ENCODE measurements around the gene STOML3.

STOML3 gene

GRCh38 chr13:38957794-38958592, 32.6 kb downstream of the STOML3 start:
- Mint-ChIP-seq H3K27me3 (peaks cover 2% of the 10 kb centered on the region), H3K27ac (no peak overlapping the region), H3K36me3 (ENCODE audit: low read depth) (no peaks in the 10 kb centered on the region)

GRCh38 chr13:38954844-38955243, 35.8 kb downstream of the STOML3 start:
- H3K36me3 Mint-ChIP-seq (ENCODE audit: low read depth), result no peaks in the 10 kb centered on the region
- H3K9me3 Mint-ChIP-seq, result no peaks in the 10 kb centered on the region
- H3K27me3 Mint-ChIP-seq, result peaks cover 8% of the 10 kb centered on the region
- no peak overlapping the region for H3K27ac Mint-ChIP-seq
- no peak overlapping the region for H3K4me3 Mint-ChIP-seq
- peaks cover 6% of the 10 kb centered on the region for H3K4me1 Mint-ChIP-seq (ENCODE audit: low read depth)

More at GRCh38 chr13:38957794-38958592, 32.6 kb downstream of the STOML3 start:
- Mint-ChIP-seq H3K4me3 (no peak overlapping the region), H3K4me1 (ENCODE audit: low read depth) (no peaks in the 10 kb centered on the region), H3K9me3 (no peaks in the 10 kb centered on the region)

- Mint-ChIP-seq H3K4me3 (no peak overlapping the region), H3K27ac (no peak overlapping the region), H3K4me1 (ENCODE audit: low read depth) (peaks cover 6% of the 10 kb centered on the region), H3K36me3 (ENCODE audit: low read depth) (no peaks in the 10 kb centered on the region), H3K27me3 (peaks cover 8% of the 10 kb centered on the region), H3K9me3 (no peaks in the 10 kb centered on the region)
Observed at GRCh38 chr13:38954291-38954690, 36.3 kb downstream of the STOML3 start.

- no peaks in the 10 kb centered on the region for H3K36me3 Mint-ChIP-seq (ENCODE audit: low read depth)
- no peak overlapping the region for H3K27ac Mint-ChIP-seq
- no peaks in the 10 kb centered on the region for H3K9me3 Mint-ChIP-seq
- H3K4me1 Mint-ChIP-seq (ENCODE audit: low read depth), result peaks cover 6% of the 10 kb centered on the region
- H3K27me3 Mint-ChIP-seq, result peaks cover 8% of the 10 kb centered on the region
- H3K4me3 Mint-ChIP-seq, result no peak overlapping the region
Observed at GRCh38 chr13:38952827-38953226, 37.8 kb downstream of the STOML3 start.

DNA sequence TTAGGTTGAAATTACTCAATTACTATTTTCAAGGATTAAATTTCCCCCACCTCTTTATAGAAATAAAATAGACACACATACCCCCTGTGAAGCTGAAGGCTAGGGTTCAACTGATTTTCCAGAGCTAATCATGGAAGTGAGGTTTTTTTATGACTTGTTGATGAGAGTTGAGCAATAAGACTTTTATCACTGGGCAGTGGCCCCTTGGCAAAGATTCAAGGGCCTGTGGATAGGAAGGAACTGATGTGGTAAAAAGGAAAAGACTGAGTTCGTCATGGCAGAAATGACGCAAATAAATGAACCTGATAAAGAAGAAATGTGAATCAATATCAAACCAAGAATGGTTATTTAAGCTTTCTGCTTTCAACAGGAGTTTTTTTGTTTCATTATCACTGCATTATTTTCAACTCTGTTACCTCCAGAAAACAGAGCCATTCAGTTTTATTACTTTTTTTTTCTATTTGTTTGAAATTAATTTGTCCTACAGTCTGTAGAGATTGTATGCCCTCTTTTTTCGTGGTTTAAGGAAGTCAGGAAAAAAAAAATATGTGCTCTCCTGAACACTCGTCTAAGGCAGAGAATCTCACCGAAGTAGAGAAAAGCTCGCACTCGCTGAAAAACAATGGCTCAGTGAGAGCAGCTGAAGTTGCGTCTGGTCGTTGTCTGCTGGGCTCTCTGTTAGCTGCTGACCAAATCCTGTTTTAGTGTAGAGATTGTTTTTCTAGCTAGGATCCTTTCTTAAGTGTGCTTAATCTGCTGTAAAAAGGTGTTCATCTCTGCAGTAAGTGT, 38.9 kb downstream of the STOML3 start:
- no peaks in the 10 kb centered on the region for H3K9me3 Mint-ChIP-seq
- no peaks in the 10 kb centered on the region for H3K36me3 Mint-ChIP-seq (ENCODE audit: low read depth)
- no peak overlapping the region for H3K4me3 Mint-ChIP-seq
- H3K27ac Mint-ChIP-seq, result peak overlapping the region; percentile 37
- H3K27me3 Mint-ChIP-seq, result peaks cover 8% of the 10 kb centered on the region
- peaks cover 6% of the 10 kb centered on the region for H3K4me1 Mint-ChIP-seq (ENCODE audit: low read depth)

DNA sequence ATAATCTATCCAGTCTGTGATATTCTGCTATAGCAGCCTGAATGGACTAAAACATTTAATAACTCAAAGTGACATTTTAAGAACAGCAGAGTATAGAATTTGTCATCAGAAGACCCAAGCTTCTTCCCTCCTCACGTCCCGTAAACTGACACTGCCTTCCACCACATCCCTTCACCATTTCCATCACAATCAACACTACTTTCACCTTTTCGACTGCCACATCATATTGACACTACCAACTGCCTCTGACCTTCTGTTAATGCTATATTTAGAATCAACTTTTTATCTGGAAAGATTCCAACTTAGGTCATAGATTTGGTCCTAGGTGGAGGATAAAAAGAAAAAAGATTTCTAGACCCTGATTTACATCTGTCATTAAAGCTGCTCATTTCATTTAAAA, 39.6 kb downstream of the STOML3 start:
- H3K4me1 Mint-ChIP-seq (ENCODE audit: low read depth), result peaks cover 6% of the 10 kb centered on the region
- H3K36me3 Mint-ChIP-seq (ENCODE audit: low read depth), result no peaks in the 10 kb centered on the region
- H3K27ac Mint-ChIP-seq, result peak overlapping the region; percentile 9
- no peak overlapping the region for H3K4me3 Mint-ChIP-seq
- H3K9me3 Mint-ChIP-seq, result no peaks in the 10 kb centered on the region
- peaks cover 8% of the 10 kb centered on the region for H3K27me3 Mint-ChIP-seq

DNA sequence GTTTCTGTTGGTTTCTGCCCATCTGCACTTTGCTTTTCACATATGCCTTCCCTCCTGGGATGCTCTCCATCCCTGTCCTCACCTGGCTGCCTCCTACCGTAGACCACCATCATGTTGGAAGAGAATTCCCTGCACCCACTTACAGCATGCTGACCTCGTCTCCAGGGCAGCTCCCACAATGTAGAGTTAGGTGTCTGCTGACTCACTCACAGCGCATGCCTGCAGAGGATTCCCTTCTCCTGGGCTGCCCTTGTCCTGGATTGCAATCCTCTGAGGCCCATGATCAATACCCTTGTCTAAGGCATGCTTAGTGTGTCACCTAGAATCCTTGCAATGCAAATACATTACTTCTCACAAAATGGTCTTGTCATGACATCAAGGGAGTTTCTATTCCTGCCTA, 43.6 kb downstream of the STOML3 start:
- Mint-ChIP-seq H3K9me3 (no peaks in the 10 kb centered on the region), H3K27ac (no peak overlapping the region), H3K36me3 (ENCODE audit: low read depth) (no peaks in the 10 kb centered on the region), H3K27me3 (peaks cover 4% of the 10 kb centered on the region), H3K4me1 (ENCODE audit: low read depth) (peaks cover 6% of the 10 kb centered on the region), H3K4me3 (no peak overlapping the region)

DNA sequence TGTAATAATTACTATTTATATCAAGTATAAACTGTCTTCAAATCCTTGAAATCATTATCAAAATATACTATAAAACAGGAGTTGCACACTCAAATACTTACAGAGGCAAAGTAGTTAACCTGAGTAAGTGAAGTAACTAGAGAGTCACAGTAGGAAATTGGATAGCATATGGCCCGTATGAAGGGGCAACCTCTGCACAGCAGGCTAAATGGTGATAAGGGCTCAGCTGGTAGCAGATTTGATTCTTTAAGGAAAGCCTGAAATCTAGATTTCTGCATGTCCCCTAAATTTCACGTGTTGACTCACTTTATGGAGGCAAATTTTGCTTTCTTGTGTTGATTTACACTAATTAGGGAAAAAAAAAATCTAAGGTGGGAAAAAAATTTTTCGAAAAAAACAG, 46.4 kb downstream of the STOML3 start:
- H3K9me3 Mint-ChIP-seq, result no peaks in the 10 kb centered on the region

GRCh38 chr13:38943231-38943630, 47.4 kb downstream of the STOML3 start:
- Mint-ChIP-seq H3K4me1 (ENCODE audit: low read depth) (no peaks in the 10 kb centered on the region), H3K4me3 (no peak overlapping the region), H3K36me3 (ENCODE audit: low read depth) (no peaks in the 10 kb centered on the region), H3K9me3 (no peaks in the 10 kb centered on the region), H3K27ac (no peak overlapping the region), H3K27me3 (peaks cover 3% of the 10 kb centered on the region)

More for the DNA sequence above, 46.4 kb downstream of the STOML3 start:
- Mint-ChIP-seq H3K27me3 (peaks cover 2% of the 10 kb centered on the region), H3K27ac (no peak overlapping the region), H3K4me1 (ENCODE audit: low read depth) (no peaks in the 10 kb centered on the region), H3K36me3 (ENCODE audit: low read depth) (no peaks in the 10 kb centered on the region), H3K4me3 (no peak overlapping the region)

- no peaks in the 10 kb centered on the region for H3K36me3 Mint-ChIP-seq (ENCODE audit: low read depth)
- H3K27ac Mint-ChIP-seq, result no peak overlapping the region
- no peaks in the 10 kb centered on the region for H3K9me3 Mint-ChIP-seq
- H3K4me1 Mint-ChIP-seq (ENCODE audit: low read depth), result no peaks in the 10 kb centered on the region
- no peak overlapping the region for H3K4me3 Mint-ChIP-seq
- peaks cover 6% of the 10 kb centered on the region for H3K27me3 Mint-ChIP-seq
Observed at GRCh38 chr13:38941353-38941945, 49.2 kb downstream of the STOML3 start.

- Mint-ChIP-seq H3K36me3 (ENCODE audit: low read depth) (no peaks in the 10 kb centered on the region), H3K27me3 (peaks cover 12% of the 10 kb centered on the region), H3K9me3 (no peaks in the 10 kb centered on the region), H3K4me3 (no peak overlapping the region), H3K4me1 (ENCODE audit: low read depth) (no peaks in the 10 kb centered on the region), H3K27ac (no peak overlapping the region)
Observed at GRCh38 chr13:38933786-38934185, 56.8 kb downstream of the STOML3 start.

DNA sequence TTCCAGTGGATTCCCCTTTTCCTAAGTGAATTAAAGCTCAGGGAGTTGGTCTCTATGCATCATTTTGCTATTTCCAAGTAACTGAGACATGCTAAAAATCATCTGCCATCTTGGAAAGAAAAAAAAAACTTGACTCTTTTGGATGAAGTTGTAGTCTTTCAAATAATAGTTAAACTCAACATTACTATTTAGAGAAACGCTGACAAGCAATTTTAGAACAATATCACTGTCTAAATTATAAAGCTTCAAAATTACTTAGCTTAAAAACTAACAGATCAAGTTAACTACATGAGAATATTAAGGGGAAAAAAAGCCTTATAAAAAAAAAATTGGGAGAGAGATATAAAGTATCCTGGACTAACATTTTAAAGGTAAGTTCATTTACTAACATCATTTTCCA, 68.5 kb downstream of the STOML3 start:
- peaks cover 33% of the 10 kb centered on the region for H3K27me3 Mint-ChIP-seq
- no peaks in the 10 kb centered on the region for H3K4me1 Mint-ChIP-seq (ENCODE audit: low read depth)
- H3K27ac Mint-ChIP-seq, result no peak overlapping the region
- no peaks in the 10 kb centered on the region for H3K9me3 Mint-ChIP-seq
- no peaks in the 10 kb centered on the region for H3K36me3 Mint-ChIP-seq (ENCODE audit: low read depth)
- H3K4me3 Mint-ChIP-seq, result no peak overlapping the region

- peaks cover 30% of the 10 kb centered on the region for H3K27me3 Mint-ChIP-seq
- no peaks in the 10 kb centered on the region for H3K36me3 Mint-ChIP-seq (ENCODE audit: low read depth)
- H3K4me1 Mint-ChIP-seq (ENCODE audit: low read depth), result no peaks in the 10 kb centered on the region
- no peaks in the 10 kb centered on the region for H3K9me3 Mint-ChIP-seq
- no peak overlapping the region for H3K27ac Mint-ChIP-seq
- no peak overlapping the region for H3K4me3 Mint-ChIP-seq
Observed at GRCh38 chr13:38921081-38921480, 69.5 kb downstream of the STOML3 start.

Data from stimulated activated naive CD8-positive, alpha-beta T cell treated with anti-CD3 and anti-CD28 coated beads, Interleukin-15, Interleukin-2, amounts not matched to agents 100 ng/mL and 50 ng/mL, for 24 hours (primary cell).